ENCODE data around the gene GPR12.
"Not testable (repeated sequence)": the region's sequence is repeated elsewhere in the genome, so short reads cannot be mapped to it uniquely, and the experiment has no call there.

Gene GPR12

DNA sequence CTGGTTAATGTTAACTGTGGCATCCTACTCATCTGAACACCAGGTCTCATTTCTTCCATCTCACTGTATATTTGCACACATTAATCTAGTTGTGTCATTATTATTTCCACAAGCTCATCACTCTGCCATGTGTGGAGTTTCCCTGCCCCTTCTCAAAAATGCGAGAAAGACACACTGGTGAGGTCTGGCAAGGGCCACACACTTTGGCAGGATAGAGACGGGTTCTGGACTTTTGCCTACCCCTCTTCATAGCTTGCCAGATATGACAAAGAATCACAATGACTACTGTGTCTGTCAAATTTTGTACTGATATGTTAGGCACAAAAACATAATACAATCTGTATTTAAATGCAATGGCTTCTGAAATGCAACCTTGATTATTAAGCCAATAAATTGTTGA, 12.9 kb downstream of the GPR12 start:
- no peak for DNase-seq (ENCODE audit: low read depth)

DNA sequence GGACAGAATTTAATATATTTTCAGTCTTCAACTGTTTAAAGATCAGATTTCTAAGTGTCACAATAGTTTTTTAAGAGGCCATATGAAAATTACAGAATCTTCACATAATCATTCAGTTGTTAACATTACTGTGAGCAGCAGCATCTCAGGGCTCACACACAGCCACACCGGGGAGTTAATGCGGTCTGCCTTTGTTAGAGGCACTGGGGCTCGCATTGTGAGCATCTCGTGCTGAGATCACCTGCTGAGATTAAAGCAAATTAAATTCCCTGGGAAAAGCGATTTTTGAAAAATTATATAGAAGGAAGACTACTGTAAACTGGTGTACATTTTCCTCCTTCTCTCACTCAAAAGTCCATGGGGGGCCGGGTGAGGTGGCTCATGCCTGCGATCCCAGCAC, 16.6 kb downstream of the GPR12 start:
- no peak for DNase-seq (ENCODE audit: low read depth)

DNA sequence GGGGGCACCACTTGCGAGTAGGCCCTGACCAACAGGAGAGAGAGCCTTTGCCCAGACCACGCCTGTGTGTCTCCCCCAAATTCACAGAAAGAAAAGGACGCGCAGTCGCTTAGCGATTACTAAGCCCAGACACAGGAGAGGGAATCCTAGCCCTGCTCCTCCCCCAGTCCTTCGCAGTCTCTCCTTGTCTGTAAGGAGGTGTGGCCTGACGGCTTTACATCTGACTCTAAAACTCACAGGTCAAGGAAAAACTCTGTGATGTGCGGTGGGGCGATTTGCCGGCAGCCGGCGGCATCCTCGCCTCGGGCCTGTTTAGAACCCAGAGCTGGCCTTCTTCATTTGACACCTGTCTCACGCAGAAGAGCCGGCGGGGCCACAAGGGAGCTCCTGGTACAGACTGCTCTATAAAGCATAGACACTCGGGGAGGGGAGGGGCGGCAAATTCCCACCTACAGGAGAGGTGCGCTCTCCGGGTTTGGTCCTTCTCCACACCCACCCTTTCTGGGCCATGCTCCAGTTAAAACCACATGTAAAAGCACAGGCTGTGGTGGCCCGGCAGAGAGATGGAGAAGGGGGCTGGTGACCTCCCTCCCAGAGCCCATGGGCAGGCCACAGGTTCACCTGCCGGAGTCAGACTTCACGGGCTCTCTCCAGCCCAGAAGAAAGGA, 17.8 kb downstream of the GPR12 start:
- no peak for DNase-seq (ENCODE audit: low read depth)

DNA sequence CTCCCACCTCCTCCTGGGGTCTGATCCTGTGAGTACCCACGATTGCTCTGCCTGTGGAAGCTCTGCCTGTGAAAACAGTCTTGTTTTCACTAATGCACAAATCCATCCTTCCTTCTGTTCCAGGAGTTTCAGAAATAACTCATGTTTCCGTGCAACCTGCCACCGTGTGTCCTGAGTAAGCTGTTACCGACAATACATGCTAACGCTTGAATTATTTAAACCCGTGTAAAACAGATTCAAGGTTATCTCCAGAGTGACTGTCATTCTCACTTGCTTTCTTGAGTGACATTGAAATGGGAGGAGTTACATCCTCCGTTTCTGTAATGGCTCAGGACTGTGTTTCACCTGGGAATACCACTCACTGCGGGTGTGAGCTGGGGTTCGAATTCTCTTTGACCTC, 24.9 kb downstream of the GPR12 start:
- DNase-seq (ENCODE audit: low read depth): no peak

DNA sequence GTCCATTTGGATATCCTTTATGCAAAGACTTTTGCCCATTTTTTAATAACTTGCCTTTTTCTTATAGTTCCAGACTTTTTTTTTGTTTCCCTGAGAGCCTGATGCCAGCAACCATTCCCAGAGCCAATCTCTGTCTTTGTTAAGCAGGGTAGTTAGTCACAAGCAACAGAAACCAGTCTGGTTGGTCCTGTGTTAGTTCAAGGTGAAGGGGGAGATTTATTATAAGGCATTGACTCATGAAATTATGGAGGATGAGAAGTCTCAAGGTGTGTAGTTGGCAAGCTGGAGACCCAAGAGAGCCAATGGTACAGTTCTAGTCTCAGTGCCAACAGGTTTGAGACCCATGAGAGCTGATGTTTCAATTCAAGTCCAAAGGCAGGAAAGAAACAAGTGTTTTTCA, 33.0 kb downstream of the GPR12 start:
- DNase-seq (ENCODE audit: low read depth): no peak

DNA sequence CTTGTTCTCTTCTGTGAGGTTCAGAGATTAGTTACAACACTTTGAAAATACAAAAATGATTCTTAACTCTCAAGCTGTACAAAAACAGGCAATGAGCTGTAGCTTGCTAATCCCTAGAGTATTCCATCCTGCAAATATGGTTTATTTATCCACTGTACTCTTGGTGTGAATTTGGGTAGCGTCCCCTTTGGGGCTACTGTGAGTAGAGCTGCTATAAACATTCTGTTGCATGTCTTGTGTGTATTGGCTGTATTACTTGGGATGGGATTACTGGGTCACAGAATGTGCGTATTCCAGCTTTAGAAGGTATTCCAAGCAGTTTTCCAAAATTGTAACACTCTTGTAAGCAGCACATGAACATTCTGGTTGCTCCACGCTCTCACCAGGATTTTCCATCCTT, 33.5 kb downstream of the GPR12 start:
- no peak for DNase-seq (ENCODE audit: low read depth)

DNA sequence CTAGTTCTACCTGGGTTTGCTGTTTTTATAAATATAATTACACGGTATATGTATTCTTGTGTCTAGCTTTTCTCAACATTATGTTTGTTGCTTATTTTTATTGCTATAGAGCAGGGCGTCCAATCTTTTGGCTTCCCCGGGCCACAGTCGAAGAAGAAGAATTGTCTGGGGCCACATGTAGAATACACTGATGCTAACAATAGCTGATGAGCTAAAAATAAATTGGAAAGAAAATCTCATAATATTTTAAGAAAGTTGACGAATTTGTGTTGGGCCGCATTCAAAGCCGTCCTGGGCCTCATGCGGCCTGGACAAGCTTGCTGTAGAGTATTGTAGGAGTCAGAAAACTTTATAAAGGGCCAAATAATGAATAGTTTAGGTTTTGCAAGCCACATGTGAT, 33.9 kb downstream of the GPR12 start:
- DNase-seq (ENCODE audit: low read depth): no peak

DNA sequence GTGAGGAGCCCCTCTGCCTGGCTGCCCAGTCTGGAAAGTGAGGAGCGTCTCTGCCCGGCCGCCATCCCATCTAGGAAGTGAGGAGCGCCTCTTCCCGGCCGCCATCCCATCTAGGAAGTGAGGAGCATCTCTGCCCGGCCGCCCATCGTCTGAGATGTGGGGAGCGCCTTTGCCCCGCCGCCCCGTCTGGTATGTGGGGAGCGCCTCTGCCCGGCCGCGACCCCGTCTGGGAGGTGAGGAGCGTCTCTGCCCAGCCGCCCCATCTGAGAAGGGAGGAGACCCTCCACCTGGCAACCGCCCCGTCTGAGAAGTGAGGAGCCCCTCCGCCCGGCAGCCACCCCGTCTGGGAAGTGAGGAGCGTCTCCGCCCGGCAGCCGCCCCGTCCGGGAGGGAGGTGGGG, 37.0 kb downstream of the GPR12 start:
- DNase-seq (ENCODE audit: low read depth): not testable (repeated sequence)

DNA sequence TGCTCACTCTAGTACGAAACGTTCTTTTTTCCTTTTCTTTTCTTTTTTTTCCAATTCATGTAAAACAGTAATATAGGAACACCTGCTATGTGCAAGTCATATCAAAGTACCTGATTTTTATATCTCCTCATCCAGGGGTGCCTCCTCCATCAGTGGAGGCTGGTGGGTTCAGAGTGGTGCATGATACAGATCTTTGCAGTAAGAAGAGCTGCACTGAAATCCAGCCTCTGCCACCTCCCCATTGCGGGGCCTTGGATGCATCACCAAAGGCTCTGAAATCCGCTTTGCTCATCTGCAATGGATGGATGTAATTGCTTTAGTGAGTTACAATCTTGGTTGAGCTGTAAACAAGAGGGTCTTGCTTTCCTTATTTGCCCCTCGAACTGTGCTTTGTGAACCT, 38.3 kb downstream of the GPR12 start:
- DNase-seq (ENCODE audit: low read depth): no peak

DNA sequence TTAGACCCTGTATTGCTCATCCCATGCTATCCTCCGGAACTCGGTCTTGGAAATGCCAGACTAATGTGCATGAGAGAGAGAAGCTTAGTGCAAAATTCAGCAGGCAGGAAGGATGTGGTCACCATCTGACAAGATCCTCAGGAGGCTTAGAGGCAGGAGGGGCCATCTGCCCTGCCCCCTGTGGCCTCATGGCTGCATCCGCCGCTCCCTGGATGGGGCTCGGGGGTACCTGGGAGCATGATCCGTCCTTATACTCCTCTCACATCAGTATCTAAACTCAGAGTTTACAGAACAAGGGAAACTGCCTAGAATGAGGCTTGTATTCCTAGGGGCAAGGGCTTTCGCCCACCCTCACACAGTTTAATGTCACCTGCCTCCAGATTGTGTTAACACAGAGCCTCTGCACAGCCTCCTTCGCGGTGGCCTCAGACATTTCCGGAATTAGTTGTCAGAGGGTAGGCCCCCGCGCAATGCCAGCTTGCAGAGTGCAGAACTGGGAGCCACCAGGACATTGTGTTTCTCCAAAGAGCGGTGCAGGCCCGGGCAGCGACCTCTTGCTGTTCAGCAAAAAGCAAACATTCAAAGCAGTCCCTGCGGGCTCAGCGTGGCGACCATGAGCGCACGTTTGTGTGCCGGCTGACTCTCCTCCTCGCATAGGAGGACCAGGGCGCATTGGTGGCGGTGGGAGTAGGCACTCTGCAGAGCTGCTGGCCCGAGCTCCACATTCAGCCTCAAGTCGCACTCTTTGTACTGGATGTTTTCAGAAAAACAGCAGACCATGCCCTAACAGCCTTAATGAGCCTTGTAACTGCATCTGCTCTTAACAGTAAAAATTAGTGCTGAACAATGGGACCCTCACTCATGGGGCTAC, 39.1 kb downstream of the GPR12 start:
- no peak for DNase-seq (ENCODE audit: low read depth)

DNA sequence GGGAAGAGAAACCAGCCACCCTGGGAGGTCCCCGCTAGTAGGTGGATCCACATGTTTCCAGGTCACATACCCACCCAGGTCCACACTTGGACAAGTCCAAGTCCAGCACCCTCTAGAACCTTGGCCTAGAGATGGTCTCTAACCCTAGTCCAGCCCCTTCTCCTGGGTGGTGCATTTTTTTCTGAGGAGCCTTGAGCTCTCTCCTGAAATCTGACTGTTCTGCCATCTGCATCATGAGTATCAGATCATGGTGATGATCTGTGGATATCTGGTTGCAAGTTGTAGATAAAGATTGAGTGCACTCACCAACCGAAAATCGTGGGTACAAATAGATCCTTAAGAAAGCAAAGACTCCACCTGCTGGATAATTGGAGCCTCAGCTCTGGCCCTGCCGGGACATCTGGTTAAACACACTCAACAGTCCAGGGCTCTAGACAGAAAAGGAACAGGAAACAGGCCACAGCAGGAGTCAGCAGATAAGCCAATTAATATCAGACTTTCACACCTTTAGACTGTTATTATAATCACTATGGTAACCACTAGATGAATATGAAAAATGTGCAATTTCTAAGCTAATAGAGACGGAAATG, 41.1 kb downstream of the GPR12 start:
- DNase-seq (ENCODE audit: low read depth): no peak

DNA sequence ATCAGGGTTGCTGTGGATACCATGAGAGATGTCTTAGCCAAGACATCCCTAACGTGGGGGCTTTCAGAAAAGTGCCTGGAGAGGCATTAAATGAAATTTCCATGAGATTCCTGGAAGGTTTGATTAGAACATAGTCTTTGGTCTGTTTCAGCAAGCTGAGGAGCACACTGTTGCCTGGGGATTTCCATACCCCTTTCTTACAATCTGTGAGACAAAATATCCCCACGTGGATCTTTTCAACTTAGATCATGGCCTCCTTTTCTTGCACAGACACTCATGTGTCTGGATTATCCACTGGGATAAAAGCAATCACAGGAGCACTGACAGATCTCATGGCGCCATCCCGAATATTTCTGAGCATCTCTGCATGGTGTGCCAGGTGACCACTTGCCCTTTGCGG, 41.7 kb downstream of the GPR12 start:
- DNase-seq (ENCODE audit: low read depth): no peak

DNA sequence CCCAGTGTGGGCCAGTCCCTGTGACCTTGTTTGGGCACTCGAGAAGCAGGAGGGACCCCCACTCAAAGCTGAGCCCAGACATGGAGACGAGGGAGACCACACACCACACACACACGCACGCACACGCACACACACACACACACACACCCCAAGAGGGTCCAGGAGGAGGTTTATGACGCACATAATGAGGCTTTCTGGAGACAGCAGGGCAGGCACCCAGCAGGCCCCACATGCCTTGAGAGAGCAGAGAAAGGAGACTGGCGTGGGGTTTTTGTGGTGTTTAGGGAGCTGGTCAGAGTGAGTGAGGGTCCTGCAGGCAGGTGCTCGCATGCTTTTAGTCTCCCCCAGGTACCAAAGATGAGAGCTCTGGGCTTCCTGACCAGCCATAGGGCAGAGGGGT, 42.4 kb downstream of the GPR12 start:
- DNase-seq (ENCODE audit: low read depth): no peak

DNA sequence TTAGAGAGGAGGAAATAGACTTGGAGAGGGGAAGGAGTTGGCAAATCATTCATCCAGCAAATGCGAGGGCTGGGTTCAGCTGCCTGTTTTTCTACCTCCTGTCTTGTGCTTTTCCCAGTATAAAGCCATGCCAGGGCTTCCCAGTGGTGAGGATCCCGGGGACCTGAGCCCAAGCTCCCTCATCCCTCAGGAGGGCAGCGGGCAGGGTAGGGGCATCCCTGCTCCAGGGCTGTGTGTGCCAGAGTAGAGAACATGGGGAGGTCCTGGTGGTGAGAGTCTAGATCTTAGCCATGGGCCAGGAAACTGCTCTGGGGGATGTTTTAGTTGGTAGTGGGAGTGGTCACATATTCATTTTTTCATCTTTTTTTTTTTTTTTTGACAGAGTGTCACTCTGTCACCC, 43.6 kb downstream of the GPR12 start:
- no peak for DNase-seq (ENCODE audit: low read depth)

DNA sequence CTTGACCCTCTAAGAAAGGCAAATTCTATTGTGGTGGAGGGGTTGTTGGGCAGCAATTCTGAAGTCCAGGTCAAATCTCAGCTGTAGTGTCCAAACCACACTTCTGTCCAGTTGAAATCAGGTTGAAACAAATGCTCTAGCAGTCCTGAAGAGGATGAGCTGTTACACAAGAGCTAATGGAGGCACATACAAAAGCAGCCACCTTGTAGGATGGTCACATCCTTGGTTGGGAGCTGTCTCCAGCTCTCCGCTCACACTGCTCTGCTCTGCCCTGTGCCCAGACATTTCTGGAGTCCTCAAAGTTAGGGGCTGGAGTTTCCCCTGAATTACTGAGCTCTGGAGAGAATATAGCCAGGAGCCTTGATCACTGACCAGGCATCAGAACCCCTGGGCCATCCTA, 47.2 kb downstream of the GPR12 start:
- DNase-seq (ENCODE audit: low read depth): no peak

DNA sequence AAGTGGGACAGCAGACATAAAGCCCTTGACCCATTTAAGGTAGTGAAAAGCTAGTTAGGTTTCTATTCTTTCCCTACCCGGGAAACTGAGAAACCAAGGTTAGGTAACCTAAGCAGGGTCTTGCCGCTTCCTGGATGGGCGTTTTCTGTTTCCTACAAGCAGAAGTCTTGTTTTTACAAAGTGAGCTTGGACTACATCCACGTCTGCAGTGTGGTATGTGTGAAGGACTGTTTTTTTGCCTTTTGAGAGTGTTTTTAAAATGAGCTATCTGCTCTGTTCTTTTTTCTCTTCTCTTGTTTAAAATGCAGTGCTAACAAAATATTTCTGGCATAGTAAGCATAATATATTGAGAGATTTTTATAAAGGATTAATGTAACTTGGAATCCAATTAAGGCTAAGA, 49.4 kb downstream of the GPR12 start:
- DNase-seq (ENCODE audit: low read depth): no peak

DNA sequence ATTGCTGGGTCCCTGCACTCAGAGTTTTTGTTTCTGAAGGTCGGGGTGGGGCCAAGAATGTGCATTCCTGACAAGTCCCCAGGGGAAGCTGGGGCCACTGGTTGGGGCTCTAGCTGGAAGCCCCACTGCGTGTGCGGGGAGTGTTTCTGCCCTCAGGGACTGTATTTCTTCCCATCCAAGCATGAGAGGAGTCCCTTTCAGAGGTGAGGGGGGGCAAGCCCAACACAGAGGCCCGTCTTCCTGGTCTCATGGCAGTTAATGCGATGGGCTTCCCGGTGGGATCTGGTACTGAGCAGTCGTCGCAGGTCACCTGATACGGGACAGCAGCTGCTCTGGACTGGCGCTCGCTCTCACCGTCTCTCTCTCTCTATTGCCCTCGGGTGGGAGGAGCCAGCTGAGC, 50.4 kb downstream of the GPR12 start:
- no peak for DNase-seq (ENCODE audit: low read depth)

DNA sequence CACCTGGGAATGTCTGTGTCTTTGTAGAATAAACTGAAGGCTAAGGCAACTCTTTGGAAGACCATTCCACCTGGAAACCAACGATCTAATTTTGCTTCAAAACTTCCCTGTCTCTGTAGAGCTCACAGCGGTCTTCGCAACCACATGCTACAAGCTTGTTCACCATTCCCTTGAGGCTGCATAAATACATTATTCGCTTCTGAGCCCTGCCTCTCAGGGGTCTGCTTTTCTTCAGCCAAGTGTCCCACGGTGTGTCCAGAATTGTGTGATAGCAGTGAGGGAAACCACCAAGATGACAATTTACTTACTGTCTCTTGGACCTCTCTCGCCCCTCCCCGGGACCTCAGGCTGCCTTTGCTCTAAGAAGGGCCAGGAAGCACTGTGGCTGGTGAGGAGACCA, 51.1 kb downstream of the GPR12 start:
- DNase-seq (ENCODE audit: low read depth): no peak

DNA sequence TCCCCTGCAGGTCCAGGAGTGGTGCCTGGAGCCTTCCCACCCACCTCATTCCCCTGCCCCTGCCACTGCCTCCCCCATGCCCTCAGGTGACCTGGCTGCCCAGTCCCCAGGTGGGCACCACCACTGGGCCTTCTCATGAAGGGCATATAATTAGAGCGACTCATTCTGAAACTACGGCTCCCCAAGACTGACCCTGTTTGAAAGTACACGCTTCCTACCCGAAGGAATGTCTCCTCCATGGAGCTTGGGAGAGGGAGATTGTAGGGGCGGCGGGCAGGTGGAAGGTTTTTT, 52.6 kb downstream of the GPR12 start:
- no peak for DNase-seq (ENCODE audit: low read depth)

DNA sequence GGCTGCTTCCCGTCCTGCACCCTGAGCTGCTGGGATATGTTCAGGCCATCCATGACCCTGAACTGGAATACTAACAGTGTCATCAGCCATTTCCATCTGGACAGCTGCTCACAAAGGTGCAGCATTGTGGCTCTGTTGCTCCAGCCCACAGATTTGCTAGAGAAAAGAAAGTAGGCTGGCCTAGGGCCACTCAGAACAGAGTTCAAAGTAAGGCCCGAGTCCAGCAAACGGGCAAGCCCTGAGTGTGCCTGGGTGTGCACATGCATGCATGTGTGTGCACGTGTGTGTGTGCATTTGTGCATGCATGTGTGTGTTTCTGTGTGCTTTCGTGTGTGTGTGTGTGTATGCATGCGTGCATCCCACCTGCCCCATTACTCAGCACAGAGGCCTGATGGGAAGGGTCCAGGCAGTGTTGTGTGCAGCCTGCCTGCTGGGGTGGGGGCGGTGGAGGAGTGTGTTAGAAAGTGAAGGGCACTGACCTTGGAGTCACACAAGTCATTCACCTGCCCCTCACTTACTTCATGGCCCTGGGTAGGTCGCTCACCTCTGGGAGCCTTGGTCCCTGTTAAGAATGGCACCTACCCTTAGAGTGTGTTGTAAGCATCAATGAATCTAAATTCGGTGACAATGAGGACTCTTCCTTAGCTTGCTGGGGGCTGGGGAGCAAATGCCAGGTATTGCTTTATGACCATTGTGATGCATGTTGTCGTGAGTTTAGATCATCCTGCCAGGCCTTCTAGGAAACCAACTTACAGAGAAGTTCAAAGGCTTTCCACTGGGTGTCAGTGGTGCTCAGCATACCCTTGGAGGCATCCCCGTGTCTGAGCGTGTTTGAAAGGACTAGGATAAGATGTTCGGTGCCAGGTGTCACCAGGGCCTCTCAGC, 53.2 kb downstream of the GPR12 start:
- peak; percentile 22 for DNase-seq (ENCODE audit: low read depth)

DNA sequence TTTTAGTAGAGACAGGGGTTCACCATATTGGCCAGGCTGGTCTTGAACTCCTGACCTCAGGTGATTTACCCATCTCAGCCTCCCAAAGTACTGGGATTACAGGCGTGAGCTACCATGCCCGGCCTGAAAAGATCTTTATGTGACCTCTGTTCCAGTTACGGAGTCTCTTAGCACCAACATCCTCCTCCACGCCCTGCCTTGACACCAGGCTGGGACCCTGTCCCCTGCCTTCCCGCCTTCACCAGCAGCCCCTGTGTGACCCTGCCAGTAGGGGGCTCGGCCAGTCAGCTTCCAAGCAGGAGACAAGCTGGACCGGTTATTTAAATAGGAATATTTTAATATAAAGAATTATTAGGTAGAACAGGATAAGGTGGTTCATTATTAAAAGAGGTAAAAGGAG, 54.2 kb downstream of the GPR12 start:
- no peak for DNase-seq (ENCODE audit: low read depth)

DNA sequence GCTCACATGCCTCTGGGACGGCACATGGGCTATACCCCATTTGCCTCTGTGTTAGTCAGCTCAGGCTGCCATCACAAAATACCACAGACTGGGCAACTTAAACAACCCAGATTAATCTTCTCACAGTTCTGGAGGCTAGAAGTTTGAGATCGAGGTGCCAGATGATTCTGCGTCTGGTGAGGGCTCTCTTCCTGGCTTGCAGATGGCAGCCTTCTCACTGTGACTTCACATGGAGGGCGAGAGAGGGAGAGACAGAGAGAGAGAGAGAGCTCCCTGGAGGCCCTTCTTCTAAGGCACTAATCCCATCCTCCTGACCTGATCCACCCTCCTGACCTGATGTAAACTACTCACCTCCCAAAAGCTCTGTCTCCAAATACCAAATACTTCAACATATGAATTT, 55.0 kb downstream of the GPR12 start:
- DNase-seq (ENCODE audit: low read depth): no peak

Measured in stromal cell of bone marrow (primary cell).